IMR-90 (cell line): ENCODE measurements around the gene COL8A1. TPM values are rescaled to one million over a fixed set of nuclear protein-coding genes. Genes with fewer than 3 reads are reported as not detected.

Source experiments
- ATAC-seq: fragments of 200-7000 bp; cut with Tn5 transposase; 2 replicates; pipeline ENCODE4 v1.9.1; 2020; ENCODE audit warnings: low read depth, mild to moderate bottlenecking, moderate library complexity
- BruUV-seq: library from RNA; stranded (reverse); fragments of 400-500 nt; replicated peaks from 2 replicates; lab custom pipeline; 2021; lab: Mats Ljungman, UMichigan
- CTCF ChIA-PET: fragments of 300-600 bp; formaldehyde crosslinking; extraction: SDS; loops from one replicate; lab custom pipeline; 2021; ENCODE audit warnings: antibody characterized with exemption; lab: Yijun Ruan, JAX
- POLR2A ChIA-PET: fragments of 300-600 bp; sonication (Branson Sonifier 250); formaldehyde crosslinking; loops from one replicate; lab custom pipeline; 2022; ENCODE audit warnings: antibody characterized with exemption; ENCODE audit not compliant: unreplicated experiment; lab: Charles Lee
- DNase-seq: peaks from one replicate; pipeline ENCODE4 v3.0.0; 2013
- H2AFZ ChIP-seq: replicated peaks from 2 replicates; pipeline ENCODE3; 2013; ENCODE audit warnings: low read length, mild to moderate bottlenecking; ENCODE audit not compliant: poor library complexity
- H2AK5ac ChIP-seq: 2 replicates; pipeline ENCODE4 v1.6.1; 2013; ENCODE audit warnings: low read depth, low read length, inconsistent platforms
- H2AK9ac ChIP-seq: replicated peaks from 2 replicates; pipeline ENCODE3; 2013; ENCODE audit warnings: mild to moderate bottlenecking, low read depth, low read length, moderate library complexity; ENCODE audit not compliant: poor library complexity
- H2BK120ac ChIP-seq: 2 replicates; pipeline ENCODE4 v1.6.1; 2013; ENCODE audit warnings: low read depth, low read length, inconsistent platforms
- H2BK15ac ChIP-seq: 3 replicates; pipeline ENCODE4 v1.6.1; 2013; ENCODE audit warnings: low read depth, low read length, inconsistent platforms
- H2BK20ac ChIP-seq: 2 replicates; pipeline ENCODE4 v1.6.1; 2013; ENCODE audit warnings: low read depth, mild to moderate bottlenecking, inconsistent platforms, low read length, moderate library complexity
- H2BK5ac ChIP-seq: 2 replicates; pipeline ENCODE4 v1.6.1; 2013; ENCODE audit warnings: mild to moderate bottlenecking, low read depth, low read length, inconsistent platforms; ENCODE audit not compliant: poor library complexity, severe bottlenecking
- H3K14ac ChIP-seq: replicated peaks from 2 replicates; pipeline ENCODE4 v1.6.1; 2013; ENCODE audit warnings: low read depth, low read length, inconsistent platforms
- H3K18ac ChIP-seq: 2 replicates; pipeline ENCODE4 v1.6.1; 2013; ENCODE audit warnings: low read depth, low read length, control low read depth
- H3K23ac ChIP-seq: 2 replicates; pipeline ENCODE4 v1.6.1; 2013; ENCODE audit warnings: low read depth, low read length, inconsistent platforms
- H3K27ac ChIP-seq: 2 replicates; pipeline ENCODE4 v1.5.1; 2013; ENCODE audit warnings: mild to moderate bottlenecking, control low read depth, low read length; ENCODE audit not compliant: insufficient read depth
- H3K27me3 ChIP-seq: 2 replicates; pipeline ENCODE4 v1.6.1; 2013; ENCODE audit warnings: low read length; ENCODE audit not compliant: control insufficient read depth, insufficient read depth
- H3K36me3 ChIP-seq: 2 replicates; pipeline ENCODE4 v1.6.1; 2013; ENCODE audit warnings: low read length, mixed read lengths; ENCODE audit not compliant: control insufficient read depth, insufficient read depth
- H3K4ac ChIP-seq: 2 replicates; pipeline ENCODE4 v1.6.1; 2013; ENCODE audit warnings: low read depth, low read length, inconsistent platforms
- H3K4me1 ChIP-seq: 2 replicates; pipeline ENCODE4 v1.6.1; 2013; ENCODE audit warnings: low read length, mixed read lengths; ENCODE audit not compliant: control insufficient read depth, insufficient read depth
- H3K4me2 ChIP-seq: 2 replicates; pipeline ENCODE4 v1.6.1; 2013; ENCODE audit warnings: low read depth, mild to moderate bottlenecking, control low read depth, low read length, moderate library complexity
- H3K4me3 ChIP-seq: 2 replicates; pipeline ENCODE4 v1.5.1; 2013; ENCODE audit warnings: low read depth, mild to moderate bottlenecking, control low read depth, low read length, moderate library complexity; ENCODE audit not compliant: insufficient read depth
- H3K56ac ChIP-seq: 2 replicates; pipeline ENCODE4 v1.6.1; 2013; ENCODE audit warnings: low read length, inconsistent platforms; ENCODE audit not compliant: insufficient read depth; ENCODE audit errors: extremely low read depth
- H3K79me1 ChIP-seq, 2 experiments: 2 replicates each; pipeline ENCODE4 v1.6.1; 2013; ENCODE audit warnings: low read length in 2 of 2, inconsistent platforms in 1 of 2, low read depth in 1 of 2
- H3K9ac ChIP-seq: 2 replicates; pipeline ENCODE4 v1.6.1; 2013; ENCODE audit warnings: low read depth, low read length, control low read depth
- H3K9me1 ChIP-seq: 2 replicates; pipeline ENCODE4 v1.6.1; 2013; ENCODE audit warnings: low read length, inconsistent platforms; ENCODE audit not compliant: insufficient read depth
- H3K9me3 ChIP-seq: 2 replicates; pipeline ENCODE4 v1.6.1; 2013; ENCODE audit warnings: low read length; ENCODE audit not compliant: control insufficient read depth, insufficient read depth
- H4K20me1 ChIP-seq: 2 replicates; pipeline ENCODE4 v1.6.1; 2013; ENCODE audit warnings: low read length, inconsistent platforms; ENCODE audit not compliant: insufficient read depth
- H4K5ac ChIP-seq: 2 replicates; pipeline ENCODE4 v1.6.1; 2013; ENCODE audit warnings: mild to moderate bottlenecking, low read depth, low read length, control low read depth
- H4K8ac ChIP-seq, 2 experiments: 2 replicates each; pipeline ENCODE4 v1.6.1; 2013; ENCODE audit warnings: low read depth in 2 of 2, low read length in 2 of 2, control low read depth in 1 of 2, inconsistent platforms in 1 of 2
- H4K91ac ChIP-seq: 2 replicates; pipeline ENCODE4 v1.6.1; 2013; ENCODE audit warnings: low read depth, low read length, inconsistent platforms; ENCODE audit not compliant: insufficient read depth
- BHLHE40 ChIP-seq: fragments of 150-350 bp; IDR thresholded peaks from 2 replicates; pipeline ENCODE4 v1.6.1; 2016; ENCODE audit warnings: mild to moderate bottlenecking, low read depth, low read length
- CHD1 ChIP-seq: IDR thresholded peaks from 2 replicates; pipeline ENCODE4 v1.6.1; 2012; ENCODE audit warnings: low read depth, low read length, improper control_type of control experiment
- CTCF ChIP-seq: conservative IDR thresholded peaks from 2 replicates; pipeline ENCODE4 v1.5.1; 2012; ENCODE audit warnings: mild to moderate bottlenecking, low read depth, low read length, improper control_type of control experiment
- ELK1 ChIP-seq: fragments of 150-350 bp; IDR thresholded peaks from 2 replicates; pipeline ENCODE4 v1.6.1; 2016; ENCODE audit warnings: low read depth, mild to moderate bottlenecking, low read length, moderate library complexity, borderline replicate concordance
- FOS ChIP-seq: fragments of 150-350 bp; IDR thresholded peaks from 2 replicates; pipeline ENCODE4 v1.6.1; 2016; ENCODE audit warnings: low read depth, low read length
- MAZ ChIP-seq: IDR thresholded peaks from 2 replicates; pipeline ENCODE4 v1.6.1; 2012; ENCODE audit warnings: low read depth, mild to moderate bottlenecking, low read length, improper control_type of control experiment, moderate library complexity, borderline replicate concordance
- MXI1 ChIP-seq: IDR thresholded peaks from 2 replicates; pipeline ENCODE4 v1.6.1; 2012; ENCODE audit warnings: low read depth, mild to moderate bottlenecking, low read length, moderate library complexity, borderline replicate concordance
- NFE2L2 ChIP-seq: fragments of 150-350 bp; IDR thresholded peaks from 2 replicates; pipeline ENCODE4 v1.6.1; 2016; ENCODE audit warnings: low read depth, mild to moderate bottlenecking, low read length
- RCOR1 ChIP-seq: IDR thresholded peaks from 2 replicates; pipeline ENCODE4 v1.6.1; 2012; ENCODE audit warnings: mild to moderate bottlenecking, low read length, improper control_type of control experiment; ENCODE audit not compliant: insufficient replicate concordance
- RFX5 ChIP-seq: IDR thresholded peaks from 2 replicates; pipeline ENCODE4 v1.8.0; 2012; ENCODE audit warnings: low read depth, mild to moderate bottlenecking, low read length, moderate library complexity
- SMC3 ChIP-seq: fragments of 150-350 bp; IDR thresholded peaks from 2 replicates; pipeline ENCODE4 v1.6.1; 2016; ENCODE audit warnings: low read depth, mild to moderate bottlenecking, antibody characterized with exemption, low read length, moderate library complexity
- USF2 ChIP-seq: fragments of 150-350 bp; IDR thresholded peaks from 2 replicates; pipeline ENCODE4 v1.6.1; 2017; ENCODE audit warnings: mild to moderate bottlenecking, antibody characterized with exemption, low read length, low read depth
- WGBS, 2 experiments: methylation state at CpG; one replicate each; pipeline versions ENCODE4 v1.1.5 to v1.1.7; 2013; ENCODE audit warnings: missing lambda C conversion rate in 2 of 2; ENCODE audit not compliant: insufficient read length in 1 of 2; ENCODE audit errors: extremely low coverage in 2 of 2; 5-methylcytosine and 5-hydroxymethylcytosine counted together
- dilution Hi-C: fragments of 300-500 bp; cut with HindIII; formaldehyde crosslinking; loops from one replicate; pipeline ENCODE4 v1.14.3; 2018; ENCODE audit warnings: low sequenced_read_pairs; ENCODE audit not compliant: unreplicated experiment
- in situ Hi-C: fragments of 300-500 bp; cut with MboI; formaldehyde crosslinking; loops from 3 replicates; pipeline ENCODE4 v1.14.3; 2019; ENCODE audit warnings: low sequenced_read_pairs, inconsistent platforms, mixed read lengths
- intact Hi-C: fragments of 100-400 bp; cut with micrococcal nuclease; formaldehyde crosslinking; loops from 2 replicates; pipeline ENCODE4 v1.10.0; 2022
- polyA plus RNA-seq, 3 experiments: library from polyadenylated mRNA; depleted of rRNA; stranded (reverse); fragments of >200 nt; gene quantifications; 2 replicates each; pipeline ENCODE4 v1.2.3, GENCODE V29; 2012; ENCODE audit warnings: low replicate concordance in 1 of 3
- total RNA-seq: library from RNA; depleted of rRNA; stranded (reverse); fragments of >200 nt; gene quantifications from 2 replicates; pipeline ENCODE4 v1.2.3, GENCODE V29; 2012

The COL8A1 gene
- total and polyA plus RNA-seq, 2 of the 4 experiments (the other 2 are of a cell fraction), result 119 to 151 TPM

- ATAC-seq, result no peak
- DNase-seq, result no peak
- dilution Hi-C loops, result no loop called here
- no peaks in the 10 kb centered on the region for H3K27me3 ChIP-seq
- in situ Hi-C loops, result loop anchor here (10.0 kb wide), 1 partner anchor 660 kb away; no protein-coding TSS in a partner anchor
- H3K9me3 ChIP-seq, result no peaks in the 10 kb centered on the region
- no peak overlapping the region for H3K27ac ChIP-seq
- no peak overlapping the region for H3K4ac ChIP-seq
- intact Hi-C loops, result loop anchor here (5.0 kb wide), 1 partner anchor 662 kb away; no protein-coding TSS in a partner anchor
- POLR2A ChIA-PET, result no interaction called here
- no peak overlapping the region for H4K5ac ChIP-seq
- 80% methylated on average over 1 of the region's 4 CpGs; no CpG with 5 or more reads in 1 of the 2 experiments for WGBS, 2 experiments
- H2AK9ac ChIP-seq, result no peak overlapping the region
- no peak overlapping the region for H2AFZ ChIP-seq
- H2BK15ac ChIP-seq, result no peak overlapping the region
- H3K9ac ChIP-seq, result no peak overlapping the region
- CTCF ChIA-PET, result interaction anchor here (1.1 to 1.6 kb wide), 3 partner anchors 69 to 661 kb away, joined by 4 read pairs; no protein-coding TSS in a partner anchor
- H3K36me3 ChIP-seq, result no peaks in the 10 kb centered on the region
- H4K20me1 ChIP-seq, result no peaks in the 10 kb centered on the region
- no TSS peak for BruUV-seq
- no peak overlapping the region for H4K91ac ChIP-seq
- H3K14ac ChIP-seq, result no peak overlapping the region
- peaks cover 30 to 45% of the 10 kb centered on the region in 2 experiments for H3K79me1 ChIP-seq
- no peak overlapping the region for H3K4me2 ChIP-seq
- TF ChIP-seq NFE2L2, result no peak
- TF ChIP-seq CTCF, result no peak
- TF ChIP-seq SMC3, result no peak
- TF ChIP-seq MXI1, result no peak
- TF ChIP-seq ELK1, result no peak
- no peak for TF ChIP-seq RCOR1
- no peak for TF ChIP-seq USF2
- no peak for TF ChIP-seq RFX5
- TF ChIP-seq FOS, result no peak
- TF ChIP-seq CHD1, result no peak
- no peak for TF ChIP-seq BHLHE40
- no peak for TF ChIP-seq MAZ
- no peaks in the 10 kb centered on the region; the same call in none of the 2 replicates for H3K9me1 ChIP-seq
- no peak overlapping the region for H3K23ac ChIP-seq
- peaks cover 2% of the 10 kb centered on the region; the same call in 1 of the 2 replicates for H3K4me1 ChIP-seq
- no peak overlapping the region for H2AK5ac ChIP-seq
- H2BK20ac ChIP-seq, result no peak overlapping the region
- no peak overlapping the region for H3K4me3 ChIP-seq
- H4K8ac ChIP-seq, result no peak overlapping the region
- H3K18ac ChIP-seq, result no peak overlapping the region
- no peak overlapping the region for H2BK5ac ChIP-seq
- no peak overlapping the region for H3K56ac ChIP-seq
- H2BK120ac ChIP-seq, result no peak overlapping the region
Measured at GRCh38 chr3:99684644-99685043, 46.2 kb downstream of the COL8A1 start.
